Heart right ventricle (tissue), 16 donors: ENCODE data around the gene PTPRM. TPM values are rescaled to one million over a fixed set of nuclear protein-coding genes. Genes with fewer than 3 reads are reported as not detected.

Source experiments
- ATAC-seq, 8 donors: fragments of 200-7000 bp; cut with Tn5 transposase; one replicate each; pipeline ENCODE4 v1.9.1; 2020; ENCODE audit warnings: mild to moderate bottlenecking in 8 of 8, moderate library complexity in 8 of 8, moderate number of reproducible peaks in 1 of 8
- DNase-seq, 2 donors: peaks; one replicate each; pipeline ENCODE4 v3.0.0-alpha.2; 2020
- H3K27ac ChIP-seq, 10 donors: fragments of 200-600 bp; sonication (generic) in 2 of 10; one replicate each; pipeline versions ENCODE4 v1.5.0 to v1.8.0; 2020 to 2022; ENCODE audit warnings: mild to moderate bottlenecking in 3 of 10
- H3K27me3 ChIP-seq, 7 donors: fragments of 200-600 bp; one replicate each; pipeline ENCODE4 v1.8.0; 2021 to 2022; ENCODE audit warnings: mild to moderate bottlenecking in 2 of 7
- H3K36me3 ChIP-seq, 9 donors: fragments of 200-600 bp; sonication (generic) in 1 of 9; one replicate each; pipeline versions ENCODE4 v1.5.0 to v1.8.0; 2020 to 2022; ENCODE audit warnings: mild to moderate bottlenecking in 2 of 9
- H3K4me1 ChIP-seq, 9 donors: fragments of 200-600 bp; sonication (generic) in 1 of 9; one replicate each; pipeline versions ENCODE4 v1.5.0 to v1.8.0; 2020 to 2022; ENCODE audit warnings: mild to moderate bottlenecking in 4 of 9
- H3K4me3 ChIP-seq, 10 donors: fragments of 200-600 bp; sonication (generic) in 2 of 10; one replicate each; pipeline versions ENCODE4 v1.5.0 to v1.8.0; 2020 to 2022; ENCODE audit warnings: mild to moderate bottlenecking in 7 of 10, moderate library complexity in 2 of 10
- H3K9me3 ChIP-seq, 11 donors: fragments of 200-600 bp in 10 of 11; sonication (generic) in 2 of 11; one replicate each; pipeline versions ENCODE4 v1.5.0 to v1.8.0; 2013 to 2022; ENCODE audit warnings: mild to moderate bottlenecking in 2 of 11, control low read depth in 1 of 11, moderate library complexity in 1 of 11
- CTCF ChIP-seq, 9 donors: fragments of 200-600 bp; sonication (generic) in 2 of 9; IDR thresholded peaks; one replicate each; pipeline versions ENCODE4 v1.5.0 to v1.8.0; 2021 to 2022; ENCODE audit warnings: antibody characterized with exemption in 9 of 9, mild to moderate bottlenecking in 5 of 9, moderate library complexity in 1 of 9
- WGBS, 2 donors: extraction: QIAGEN DNeasy Blood & Tissue Kit; methylation state at CpG; one replicate each; pipeline ENCODE4 v1.1.7; 2013; ENCODE audit warnings: inconsistent platforms in 1 of 2; 5-methylcytosine and 5-hydroxymethylcytosine counted together
- intact Hi-C, 10 donors: fragments of 100-400 bp; cut with DNase I; formaldehyde crosslinking; loops; one replicate each; pipeline versions ENCODE4 v1.11.1 to v1.14.2; 2022
- polyA plus RNA-seq, 2 donors: library from polyadenylated mRNA; stranded (reverse); fragments of 200-250 nt; gene quantifications; one replicate each; pipeline ENCODE4 v1.2.3, GENCODE V29; 2013
- total RNA-seq, 10 donors: library from RNA; stranded (reverse); fragmentation: NEBNext Ultra II Directional in 3 of 10; extraction: Animal tissue kit (Norgen Biotek cat#: 25700) in 3 of 10; gene quantifications; one replicate each; pipeline versions ENCODE4 v1.2.1 to v1.2.4, GENCODE V29; 2021 to 2023
- donor health status: Arrhythmogenic right ventricular cardiomyopathy.
- donor health status: ischemic (EF 13 %, LVEDD 7.1; RV severe dilation, severe dysfunction).
- donor health status: healthy with polysubstance abuse.
- donor health status: DM: no; HTN: yes; CAD: no.
- donor health status: DM: no; HTN: no; CAD: no.
- donor health status: ischemic (EF 25% LVEDD 6.9; RV normal size, moderate dysfunction).
- donor health status: ischemic (EF 25% LVEDD 5.7; RV mildly dilated, moderate dysfunction).
- donor health status: healthy.
- donor health status: DM: yes; HTN: yes; CAD: no.
- donor health status: Ischemic cardiomyopathy.
- donor health status: ischemic (EF 35%, LVEDD 5.7; RV mildly dilated, moderate dysfunction).
- donor health status: nonischemic (EF 11% LVEDD 7.7; RV severe dilation, severe dysfunction).
- donor health status: DM: yes; HTN: yes; CAD: no.
- donor health status: PGD.
- donor health status: ischemic (EF 29% LVEDD 5.4; RV normal size, mild dysfunction).
- donor health status: nonischemic (EF 23%, LVEDD 6.1; RV moderate dilation, normal function).

Gene PTPRM
- total and polyA plus RNA-seq, 12 donors = 81.7 to 170 (median 132) TPM

DNA sequence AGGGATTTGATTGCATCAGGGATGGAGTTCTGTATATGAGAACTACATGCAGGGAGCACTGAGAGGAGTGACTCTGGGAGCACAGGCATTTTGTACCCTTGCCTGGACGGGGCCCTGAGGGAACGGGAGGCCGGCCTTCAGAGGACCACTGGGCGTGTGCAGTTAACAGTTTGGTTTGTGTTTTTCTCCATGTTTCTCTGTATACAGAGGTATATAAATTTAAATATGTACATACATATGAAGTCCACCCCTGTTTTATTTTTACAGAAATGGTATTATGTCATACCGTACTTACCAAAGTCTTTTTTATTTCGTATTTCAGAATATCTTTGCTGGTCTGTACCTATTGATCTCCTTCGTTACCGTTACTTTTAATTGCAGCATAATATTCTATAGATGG is 111.3 kb downstream of the PTPRM start:
- Histone ChIP-seq H3K27me3 (no peaks in the 10 kb centered on the region), H3K4me3 (no peak overlapping the region), H3K27ac (peak overlapping the region in 4 of 10 donors; percentile 19 to 52 (median 46)), H3K9me3 (no peaks in the 10 kb centered on the region), H3K4me1 (peaks cover 6 to 99% (median 76%) of the 10 kb centered on the region in 9 donors), H3K36me3 (no peaks in the 10 kb centered on the region)
- no peak for TF ChIP-seq CTCF (IDR thresholded peaks at IDR 0.05)
- intact Hi-C loops = loop anchor here in 1 of 10 donors (10.0 kb wide), 1 partner anchor 404 kb away; no protein-coding TSS in a partner anchor
- ATAC-seq (no peak), DNase-seq (no peak)
- WGBS, 2 donors = 89 to 92% methylated on average over 8 of the region's 8 CpGs

GRCh38 chr18:7678801-7679200 is 111.7 kb downstream of the PTPRM start:
- Histone ChIP-seq H3K4me1 (peaks cover 6 to 99% (median 76%) of the 10 kb centered on the region in 9 donors), H3K9me3 (no peaks in the 10 kb centered on the region), H3K4me3 (no peak overlapping the region), H3K27ac (peak overlapping the region in 2 of 10 donors; percentile 19 to 52), H3K36me3 (no peaks in the 10 kb centered on the region), H3K27me3 (no peaks in the 10 kb centered on the region)
- DNase-seq (no peak), ATAC-seq (no peak)
- intact Hi-C loops = loop anchor here in 1 of 10 donors (10.0 kb wide), 1 partner anchor 404 kb away; no protein-coding TSS in a partner anchor
- no peak for TF ChIP-seq CTCF (IDR thresholded peaks at IDR 0.05)
- 71 to 75% methylated on average over 4 of the region's 4 CpGs for WGBS, 2 donors

DNA sequence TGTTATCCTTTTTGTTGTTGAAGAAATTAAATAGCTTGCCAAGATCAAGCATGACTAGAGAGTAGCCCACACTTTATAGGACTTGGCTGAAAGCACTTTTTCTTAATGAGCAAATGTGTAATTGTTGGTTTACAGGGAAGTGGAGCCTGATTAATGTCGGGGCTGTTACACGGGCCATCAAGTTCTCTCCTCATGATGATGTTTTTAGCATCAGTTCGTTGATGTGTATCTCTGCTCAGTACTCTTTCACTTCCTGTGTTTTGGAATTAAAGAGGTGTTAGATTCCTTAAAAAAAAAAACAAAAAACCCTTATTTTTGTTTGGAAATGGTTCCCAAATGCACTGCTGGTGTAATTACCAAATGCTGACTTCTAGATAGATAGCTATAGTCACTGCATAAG is 114.2 kb downstream of the PTPRM start:
- peak overlapping the region in 5 of 10 donors; percentile 5 to 29 (median 18) for H3K27ac ChIP-seq
- no peaks in the 10 kb centered on the region for H3K36me3 ChIP-seq
- ATAC-seq (no peak), DNase-seq (no peak)
- WGBS, 2 donors = 38 to 43% methylated on average over 3 of the region's 3 CpGs
- H3K27me3 ChIP-seq = no peaks in the 10 kb centered on the region
- no peak overlapping the region for H3K4me3 ChIP-seq
- intact Hi-C loops = no loop called here
- peaks cover 0 to 99% (median 67%) of the 10 kb centered on the region in 9 donors for H3K4me1 ChIP-seq
- no peaks in the 10 kb centered on the region for H3K9me3 ChIP-seq
- no peak for TF ChIP-seq CTCF (IDR thresholded peaks at IDR 0.05)

GRCh38 chr18:7682321-7682720 is 115.2 kb downstream of the PTPRM start:
- H3K27me3 ChIP-seq = no peaks in the 10 kb centered on the region
- no peak for TF ChIP-seq CTCF (IDR thresholded peaks at IDR 0.05)
- H3K9me3 ChIP-seq = no peaks in the 10 kb centered on the region
- H3K36me3 ChIP-seq = no peaks in the 10 kb centered on the region
- ATAC-seq (no peak), DNase-seq (no peak)
- peak overlapping the region in 3 of 10 donors; percentile 18 to 27 (median 26) for H3K27ac ChIP-seq
- intact Hi-C loops = no loop called here
- peaks cover 6 to 99% (median 70%) of the 10 kb centered on the region in 9 donors for H3K4me1 ChIP-seq
- no peak overlapping the region for H3K4me3 ChIP-seq
